HepG2 (cell line): ENCODE data around the gene FUOM. TPM values are rescaled to one million over a fixed set of nuclear protein-coding genes. Genes with fewer than 3 reads are reported as not detected.

ENCODE experiments used
- ATAC-seq: fragments of 200-7000 bp; cut with Tn5 transposase; 3 replicates; pipeline ENCODE4 v1.9.1; 2020; ENCODE audit warnings: mild to moderate bottlenecking, moderate library complexity
- BruUV-seq: library from RNA; stranded (reverse); fragments of 400-500 nt; replicated peaks from 2 replicates; lab custom pipeline; 2021; lab: Mats Ljungman, UMichigan
- CTCF ChIA-PET: fragments of 300-600 bp; formaldehyde crosslinking; extraction: SDS; loops from one replicate; lab custom pipeline; 2021; ENCODE audit warnings: low total read pairs, inconsistent platforms, low intra/inter-chr PET ratio; lab: Yijun Ruan, JAX
- POLR2A ChIA-PET: fragments of 350-600 bp; sonication (Branson Sonifier 250); formaldehyde crosslinking; loops from one replicate; lab custom pipeline; 2020; ENCODE audit warnings: antibody characterized with exemption, inconsistent platforms; lab: Yijun Ruan, JAX
- DNase-seq: peaks from one replicate; pipeline ENCODE4 v3.0.0-alpha.2; 2015; ENCODE audit warnings: low spot score
- FAIRE-seq: peaks from 3 replicates; lab custom pipeline; 2011; peaks lifted over from hg19 to GRCh38; lab: Jason Lieb, UNC
- H2AFZ ChIP-seq: one replicate; pipeline ENCODE4 v1.6.1; 2011; ENCODE audit warnings: low read length, inconsistent platforms
- H3K27ac ChIP-seq: fragments of 300-600 bp; 3 replicates; pipeline ENCODE4 v1.8.0; 2011; ENCODE audit warnings: mixed run types, mild to moderate bottlenecking, mixed read lengths, low read length, inconsistent platforms; ENCODE audit not compliant: insufficient read depth; ENCODE audit errors: extremely low read length
- H3K27me3 ChIP-seq, 2 experiments: fragments of 200-600 bp in 1 of 2; 2 replicates in 1 of 2; 3 replicates in 1 of 2; pipeline versions ENCODE4 v1.6.0 to v1.8.0; 2011; ENCODE audit warnings: low read length in 2 of 2, mild to moderate bottlenecking in 2 of 2, moderate library complexity in 2 of 2, inconsistent platforms in 1 of 2; ENCODE audit not compliant: insufficient read depth in 2 of 2, control insufficient read depth in 1 of 2
- H3K36me3 ChIP-seq, 2 experiments: fragments of 200-600 bp in 1 of 2; replicated peaks in 1 of 2; 2 replicates in 1 of 2; 3 replicates in 1 of 2; pipeline versions ENCODE4 v1.5.1 to v1.8.0; 2011; ENCODE audit warnings: low read length in 2 of 2, inconsistent platforms in 1 of 2; ENCODE audit not compliant: insufficient read depth in 2 of 2, control insufficient read depth in 1 of 2
- H3K4me1 ChIP-seq: 2 replicates; pipeline ENCODE4 v1.5.1; 2012; ENCODE audit warnings: low read length, inconsistent platforms; ENCODE audit not compliant: insufficient read depth
- H3K4me2 ChIP-seq: 2 replicates; pipeline ENCODE4 v1.6.0; 2011; ENCODE audit warnings: low read depth, low read length, inconsistent platforms
- H3K4me3 ChIP-seq, 3 experiments: fragments of 200-600 bp in 1 of 3; sonication (generic), shearing (Covaris generic) in 1 of 3; replicated peaks in 1 of 3; 2 replicates each; pipeline ENCODE4 v1.5.1; 2011 to 2016; ENCODE audit warnings: low read length in 3 of 3, inconsistent platforms in 2 of 3, low read depth in 2 of 3, mild to moderate bottlenecking in 2 of 3, control low read depth in 1 of 3, mixed read lengths in 1 of 3; ENCODE audit not compliant: insufficient read depth in 1 of 3
- H3K79me2 ChIP-seq: one replicate; pipeline ENCODE4 v1.6.1; 2011; ENCODE audit warnings: low read length, inconsistent platforms; ENCODE audit not compliant: insufficient read depth
- H3K9ac ChIP-seq: 2 replicates; pipeline ENCODE4 v1.6.0; 2011; ENCODE audit warnings: mild to moderate bottlenecking, low read depth, low read length, inconsistent platforms; ENCODE audit not compliant: insufficient read depth
- H3K9me3 ChIP-seq: 2 replicates; pipeline ENCODE4 v1.5.1; 2012; ENCODE audit warnings: mild to moderate bottlenecking, low read length
- H4K20me1 ChIP-seq: 2 replicates; pipeline ENCODE4 v1.6.0; 2011; ENCODE audit warnings: inconsistent platforms, mild to moderate bottlenecking, low read length, moderate library complexity; ENCODE audit not compliant: insufficient read depth
- ZBTB2 ChIP-seq: sonication (generic); formaldehyde crosslinking; IDR thresholded peaks from 2 replicates; pipeline ENCODE4 v1.8.0; 2022; ENCODE audit warnings: low read depth, missing genetic modification reagents
- ZNF121 ChIP-seq: sonication (generic); formaldehyde crosslinking; IDR thresholded peaks from 2 replicates; pipeline ENCODE4 v1.5.0; 2020; ENCODE audit warnings: mild to moderate bottlenecking, missing genetic modification reagents
- ZNF136 ChIP-seq: sonication (generic); formaldehyde crosslinking; IDR thresholded peaks from 2 replicates; pipeline ENCODE4 v1.8.1; 2022; ENCODE audit warnings: low read depth, mild to moderate bottlenecking, moderate library complexity, missing genetic modification reagents
- ZNF580 ChIP-seq: IDR thresholded peaks from 2 replicates; pipeline ENCODE4 v1.6.1; 2016; ENCODE audit warnings: low read depth, borderline replicate concordance
- ZNF75D ChIP-seq: sonication (generic); formaldehyde crosslinking; IDR thresholded peaks from 2 replicates; pipeline ENCODE4 v1.8.1; 2023; ENCODE audit warnings: missing genetic modification reagents, mild to moderate bottlenecking, borderline replicate concordance
- WGBS: methylation state at CpG from one replicate; pipeline ENCODE4 v1.1.6; 2017; ENCODE audit warnings: low lambda C conversion rate; 5-methylcytosine and 5-hydroxymethylcytosine counted together
- in situ Hi-C: cut with HindIII; loops from 2 replicates; pipeline ENCODE4 v1.10.0; 2017; ENCODE audit warnings: low pct_unique_long_range_greater_than_20kb; ENCODE audit not compliant: extremely low pct_ligation_motif_present
- intact Hi-C: fragments of 100-400 bp; cut with micrococcal nuclease; formaldehyde crosslinking; loops from one replicate; pipeline ENCODE4 v1.10.0; 2022; ENCODE audit not compliant: unreplicated experiment
- polyA plus RNA-seq, 8 experiments: library from polyadenylated mRNA; depleted of rRNA in 3 of 8; stranded (reverse) in 7 of 8; unstranded in 1 of 8; fragments of >200 nt; fragmentation: Illumina TruSeq in 4 of 8; extraction: Trizol in 4 of 8; gene quantifications; 2 replicates each; pipeline versions ENCODE4 v1.2.1 to v1.2.3, GENCODE V29; 2011 to 2016; ENCODE audit warnings: low read depth in 4 of 8, missing spikeins in 1 of 8, mixed read lengths in 1 of 8; ENCODE audit not compliant: insufficient read depth in 1 of 8
- total RNA-seq, 5 experiments: library from RNA; depleted of rRNA; stranded (reverse); fragments of >200 nt; fragmentation: Illumina TruSeq; extraction: Trizol; gene quantifications; 2 replicates each; pipeline ENCODE4 v1.2.3, GENCODE V29; 2016; ENCODE audit warnings: low read depth in 1 of 5

Gene FUOM
- total and polyA plus RNA-seq, 2 of the 13 experiments (the other 11 are each of a cell fraction or from before 2014, with no cell fraction given) = 27.5 to 60.4 TPM

GRCh38 chr10:133390597-133391248 lies 32.9 kb upstream of the FUOM start:
- BruUV-seq = no TSS peak
- Histone ChIP-seq H3K27me3 (no peaks in the 10 kb centered on the region; a peak in 1 of 5 replicates), H2AFZ (no peak overlapping the region), H3K36me3 (0 out of 5 replicates have a peak, but pooled peaks cover 0 to 2% of the 10 kb centered on the region in 2 experiments), H3K9ac (no peak overlapping the region), H3K4me2 (no peak overlapping the region), H3K4me1 (peaks cover 21% of the 10 kb centered on the region), H3K79me2 (peaks cover 11% of the 10 kb centered on the region), H3K27ac (no peak overlapping the region), H3K4me3 (no peak overlapping the region), H4K20me1 (no peaks in the 10 kb centered on the region), H3K9me3 (no peaks in the 10 kb centered on the region)
- CTCF ChIA-PET = no interaction called here
- DNase-seq (no peak), ATAC-seq (no peak), FAIRE-seq (no peak)
- WGBS = 81% methylated on average over 19 of the region's 19 CpGs
- no peak for TF ChIP-seq ZNF75D (CRISPR knock-in tag)
- no peak for TF ChIP-seq ZNF121 (CRISPR knock-in tag)
- no peak for TF ChIP-seq ZBTB2 (CRISPR knock-in tag)
- TF ChIP-seq ZNF580 (CRISPR knock-in tag) = no peak
- TF ChIP-seq ZNF136 (CRISPR knock-in tag) = no peak
- POLR2A ChIA-PET = interaction anchor here (1.1 kb wide), 1 partner anchor 43 kb away, joined by 4 read pairs; the partner anchor contains the start of gene PRAP1
- in situ Hi-C loops (no loop called here), intact Hi-C loops (no loop called here)
